Nephron (organoid): ENCODE measurements around the gene TELO2.

Experiments used
- H3K27ac Mint-ChIP-seq, 3 experiments: 2 replicates each; pipeline ENCODE4 v1.8.0; 2020; ENCODE audit warnings: mixed read lengths in 3 of 3, mild to moderate bottlenecking in 2 of 3, moderate library complexity in 1 of 3
- H3K27me3 Mint-ChIP-seq: 2 replicates; pipeline ENCODE4 v1.8.0; 2021; ENCODE audit warnings: low read depth, mild to moderate bottlenecking, moderate library complexity, mixed read lengths
- H3K36me3 Mint-ChIP-seq: 2 replicates; pipeline ENCODE4 v1.8.0; 2020; ENCODE audit warnings: low read depth, mixed read lengths
- H3K4me1 Mint-ChIP-seq: 2 replicates; pipeline ENCODE4 v1.8.0; 2020; ENCODE audit warnings: mixed read lengths
- H3K4me3 Mint-ChIP-seq, 3 experiments: 2 replicates each; pipeline ENCODE4 v1.8.0; 2020; ENCODE audit warnings: mild to moderate bottlenecking in 3 of 3, mixed read lengths in 3 of 3, moderate library complexity in 2 of 3
- H3K9me3 Mint-ChIP-seq: 2 replicates; pipeline ENCODE4 v1.8.0; 2020; ENCODE audit warnings: mixed read lengths
- TF ChIP-seq, protein P1 (sequence below), 3 experiments: fragments of 200-600 bp; sonication (generic); IDR thresholded peaks; one replicate each; pipeline ENCODE4 v1.5.0; 2021; ENCODE audit warnings: antibody characterized with exemption in 3 of 3; ENCODE audit not compliant: unreplicated experiment in 3 of 3

TELO2 gene

GRCh38 chr16:1491327-1491726, 1.8 kb upstream of the TELO2 start:
- Mint-ChIP-seq H3K27me3 (peaks cover 4% of the 10 kb centered on the region), H3K36me3 (no peaks in the 10 kb centered on the region), H3K4me1 (peaks cover 16% of the 10 kb centered on the region), H3K27ac (peak overlapping the region in 1 of 3 experiments; percentile 24), H3K9me3 (no peaks in the 10 kb centered on the region), H3K4me3 (peak overlapping the region; percentile 34 to 74 (median 64))
- TF ChIP-seq, protein P1, sequence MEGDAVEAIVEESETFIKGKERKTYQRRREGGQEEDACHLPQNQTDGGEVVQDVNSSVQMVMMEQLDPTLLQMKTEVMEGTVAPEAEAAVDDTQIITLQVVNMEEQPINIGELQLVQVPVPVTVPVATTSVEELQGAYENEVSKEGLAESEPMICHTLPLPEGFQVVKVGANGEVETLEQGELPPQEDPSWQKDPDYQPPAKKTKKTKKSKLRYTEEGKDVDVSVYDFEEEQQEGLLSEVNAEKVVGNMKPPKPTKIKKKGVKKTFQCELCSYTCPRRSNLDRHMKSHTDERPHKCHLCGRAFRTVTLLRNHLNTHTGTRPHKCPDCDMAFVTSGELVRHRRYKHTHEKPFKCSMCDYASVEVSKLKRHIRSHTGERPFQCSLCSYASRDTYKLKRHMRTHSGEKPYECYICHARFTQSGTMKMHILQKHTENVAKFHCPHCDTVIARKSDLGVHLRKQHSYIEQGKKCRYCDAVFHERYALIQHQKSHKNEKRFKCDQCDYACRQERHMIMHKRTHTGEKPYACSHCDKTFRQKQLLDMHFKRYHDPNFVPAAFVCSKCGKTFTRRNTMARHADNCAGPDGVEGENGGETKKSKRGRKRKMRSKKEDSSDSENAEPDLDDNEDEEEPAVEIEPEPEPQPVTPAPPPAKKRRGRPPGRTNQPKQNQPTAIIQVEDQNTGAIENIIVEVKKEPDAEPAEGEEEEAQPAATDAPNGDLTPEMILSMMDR (IDR thresholded peaks at IDR 0.05; ENCODE audit: unreplicated experiment in 3 of 3) = no peak

- peaks cover 4% of the 10 kb centered on the region for H3K27me3 Mint-ChIP-seq
- no peaks in the 10 kb centered on the region for H3K9me3 Mint-ChIP-seq
- H3K4me3 Mint-ChIP-seq = peak overlapping the region; percentile 94 to 95 (median 95)
- H3K36me3 Mint-ChIP-seq = no peaks in the 10 kb centered on the region
- H3K27ac Mint-ChIP-seq = peak overlapping the region; percentile 92 to 99 (median 95)
- TF ChIP-seq, protein P1 (IDR thresholded peaks at IDR 0.05; ENCODE audit: unreplicated experiment in 3 of 3) = no peak
- peaks cover 16% of the 10 kb centered on the region for H3K4me1 Mint-ChIP-seq
Observed at GRCh38 chr16:1492082-1492922, 858 bp upstream of the TELO2 start.

GRCh38 chr16:1493746-1494094, 560 bp downstream of the TELO2 start:
- peak overlapping the region in 2 of 3 experiments; percentile 27 to 72 for H3K27ac Mint-ChIP-seq

DNA sequence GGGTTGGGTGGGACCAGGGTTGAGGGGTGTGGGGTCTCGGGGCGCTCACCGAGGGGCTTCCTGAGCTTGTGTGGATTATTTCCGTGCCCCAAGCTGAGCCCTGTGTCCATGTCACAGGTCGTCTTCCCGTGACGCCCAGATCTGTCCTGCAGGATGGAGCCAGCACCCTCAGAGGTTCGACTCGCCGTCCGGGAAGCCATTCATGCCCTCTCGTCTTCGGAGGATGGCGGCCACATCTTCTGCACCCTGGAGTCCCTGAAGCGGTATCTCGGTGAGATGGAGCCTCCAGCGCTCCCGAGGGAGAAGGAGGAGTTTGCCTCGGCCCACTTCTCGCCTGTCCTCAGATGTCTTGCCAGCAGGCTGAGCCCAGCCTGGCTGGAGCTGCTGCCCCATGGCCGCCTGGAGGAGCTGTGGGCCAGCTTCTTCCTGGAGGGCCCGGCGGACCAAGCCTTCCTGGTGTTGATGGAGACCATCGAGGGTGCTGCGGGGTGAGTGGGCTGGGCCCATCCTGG, 1.0 kb downstream of the TELO2 start:
- Mint-ChIP-seq H3K27ac (peak overlapping the region; percentile 27 to 72 (median 38)), H3K4me3 (peak overlapping the region; percentile 86 to 95 (median 86)), H3K9me3 (no peaks in the 10 kb centered on the region), H3K36me3 (peaks cover 10% of the 10 kb centered on the region), H3K27me3 (peaks cover 4% of the 10 kb centered on the region), H3K4me1 (peaks cover 16% of the 10 kb centered on the region)
- TF ChIP-seq, protein P1 (IDR thresholded peaks at IDR 0.05; ENCODE audit: unreplicated experiment in 3 of 3) = peak; percentile 19 to 29 (median 23)

More at GRCh38 chr16:1493746-1494094, 560 bp downstream of the TELO2 start:
- Mint-ChIP-seq H3K4me1 (peaks cover 16% of the 10 kb centered on the region), H3K4me3 (peak overlapping the region; percentile 86 to 95 (median 86)), H3K9me3 (no peaks in the 10 kb centered on the region), H3K27me3 (peaks cover 4% of the 10 kb centered on the region), H3K36me3 (peaks cover 10% of the 10 kb centered on the region)
- TF ChIP-seq, protein P1 (IDR thresholded peaks at IDR 0.05; ENCODE audit: unreplicated experiment in 3 of 3) = no peak

GRCh38 chr16:1494711-1495110, 1.6 kb downstream of the TELO2 start:
- TF ChIP-seq, protein P1 (IDR thresholded peaks at IDR 0.05; ENCODE audit: unreplicated experiment in 3 of 3) = no peak
- Mint-ChIP-seq H3K36me3 (peaks cover 10% of the 10 kb centered on the region), H3K4me1 (peaks cover 16% of the 10 kb centered on the region), H3K9me3 (no peaks in the 10 kb centered on the region), H3K27me3 (peaks cover 4% of the 10 kb centered on the region), H3K4me3 (peak overlapping the region; percentile 86 to 95 (median 86)), H3K27ac (peak overlapping the region in 1 of 3 experiments; percentile 38)
